Coronary artery (tissue), 2 donors: Measurements from ENCODE around the gene RNU4-1.

Source experiments
- DNase-seq: peaks from one replicate; pipeline ENCODE4 v3.0.0-alpha.2; 2017; ENCODE audit warnings: low spot score
- H3K27ac ChIP-seq, 2 donors: fragments of 200-600 bp; sonication (generic); one replicate each; pipeline ENCODE4 v1.5.1; 2016 to 2019
- H3K4me3 ChIP-seq: fragments of 200-600 bp; sonication (generic); 2 replicates; pipeline ENCODE4 v1.5.1; 2016; ENCODE audit warnings: mild to moderate bottlenecking, moderate library complexity
- CTCF ChIP-seq: fragments of 200-600 bp; sonication (generic); IDR thresholded peaks from one replicate; pipeline ENCODE4 v1.5.1; 2019; ENCODE audit warnings: antibody characterized with exemption

Gene RNU4-1

GRCh38 chr12:120332041-120332440 is 39.0 kb upstream of the RNU4-1 start:
- TF ChIP-seq CTCF: no peak
- no peak for DNase-seq

GRCh38 chr12:120331390-120331789 is 38.4 kb upstream of the RNU4-1 start:
- Histone ChIP-seq H3K27ac (no peak overlapping the region), H3K4me3 (no peak overlapping the region)
- TF ChIP-seq CTCF: no peak
- no peak for DNase-seq

More at GRCh38 chr12:120332041-120332440, 39.0 kb upstream of the RNU4-1 start:
- no peak overlapping the region for H3K4me3 ChIP-seq
- no peak overlapping the region for H3K27ac ChIP-seq

GRCh38 chr12:120328228-120328627 is 35.2 kb upstream of the RNU4-1 start:
- H3K4me3 ChIP-seq: no peak overlapping the region
- no peak overlapping the region for H3K27ac ChIP-seq
- DNase-seq: no peak
- no peak for TF ChIP-seq CTCF

GRCh38 chr12:120327593-120327992 is 34.6 kb upstream of the RNU4-1 start, which contains the start of gene PLA2G1B:
Gene PLA2G1B, minus strand, starts transcription at chr12:120327779. Its CDS starts 26 bp downstream, at chr12:120327753.
- DNase-seq: no peak
- TF ChIP-seq CTCF: no peak
- H3K27ac ChIP-seq: no peak within 1 kb of the TSS
- no peak within 1 kb of the TSS for H3K4me3 ChIP-seq

- H3K4me3 ChIP-seq: no peak overlapping the region
- DNase-seq: no peak
- no peak for TF ChIP-seq CTCF
These were observed 31.9 kb upstream of the RNU4-1 start for GRCh38 chr12:120324841-120325417.

GRCh38 chr12:120323772-120324171 is 30.7 kb upstream of the RNU4-1 start:
- Histone ChIP-seq H3K4me3 (no peak overlapping the region), H3K27ac (no peak overlapping the region)
- no peak for DNase-seq
- no peak for TF ChIP-seq CTCF

More at GRCh38 chr12:120324841-120325417, 31.9 kb upstream of the RNU4-1 start:
- H3K27ac ChIP-seq: no peak overlapping the region

GRCh38 chr12:120321382-120322202 is 28.6 kb upstream of the RNU4-1 start:
- no peak overlapping the region for H3K27ac ChIP-seq

More at GRCh38 chr12:120321382-120322202, 28.6 kb upstream of the RNU4-1 start:
- TF ChIP-seq CTCF: no peak
- no peak for DNase-seq
- H3K4me3 ChIP-seq: no peak overlapping the region
